SU-DHL-6 (cell line): ENCODE measurements around the gene DNAH14.
"Not testable (repeated sequence)": the region's sequence is repeated elsewhere in the genome, so short reads cannot be mapped to it uniquely, and the experiment has no call there.

Experiments
- CTCF ChIP-seq: fragments of 200-600 bp; sonication (generic); IDR thresholded peaks from one replicate; pipeline ENCODE4 v1.5.1; 2017; ENCODE audit warnings: antibody characterized with exemption, mild to moderate bottlenecking, low read length, moderate library complexity; ENCODE audit not compliant: insufficient read depth, poor library complexity, severe bottlenecking
- EZH2phosphoT487 ChIP-seq: fragments of 200-600 bp; sonication (generic), shearing (Covaris generic); conservative IDR thresholded peaks from 2 replicates; pipeline ENCODE4 v1.6.1; 2018; ENCODE audit warnings: mild to moderate bottlenecking, antibody characterized with exemption, low read length, moderate library complexity, mixed read lengths

- TF ChIP-seq EZH2phosphoT487, CTCF: not testable (repeated sequence)
Measured at GRCh38 chr1:225177409-225177808, 247.9 kb downstream of the DNAH14 start.
